ENCODE measurements around the gene CD6.
"Not testable (repeated sequence)": the region's sequence is repeated elsewhere in the genome, so short reads cannot be mapped to it uniquely, and the experiment has no call there.

The CD6 gene

DNA sequence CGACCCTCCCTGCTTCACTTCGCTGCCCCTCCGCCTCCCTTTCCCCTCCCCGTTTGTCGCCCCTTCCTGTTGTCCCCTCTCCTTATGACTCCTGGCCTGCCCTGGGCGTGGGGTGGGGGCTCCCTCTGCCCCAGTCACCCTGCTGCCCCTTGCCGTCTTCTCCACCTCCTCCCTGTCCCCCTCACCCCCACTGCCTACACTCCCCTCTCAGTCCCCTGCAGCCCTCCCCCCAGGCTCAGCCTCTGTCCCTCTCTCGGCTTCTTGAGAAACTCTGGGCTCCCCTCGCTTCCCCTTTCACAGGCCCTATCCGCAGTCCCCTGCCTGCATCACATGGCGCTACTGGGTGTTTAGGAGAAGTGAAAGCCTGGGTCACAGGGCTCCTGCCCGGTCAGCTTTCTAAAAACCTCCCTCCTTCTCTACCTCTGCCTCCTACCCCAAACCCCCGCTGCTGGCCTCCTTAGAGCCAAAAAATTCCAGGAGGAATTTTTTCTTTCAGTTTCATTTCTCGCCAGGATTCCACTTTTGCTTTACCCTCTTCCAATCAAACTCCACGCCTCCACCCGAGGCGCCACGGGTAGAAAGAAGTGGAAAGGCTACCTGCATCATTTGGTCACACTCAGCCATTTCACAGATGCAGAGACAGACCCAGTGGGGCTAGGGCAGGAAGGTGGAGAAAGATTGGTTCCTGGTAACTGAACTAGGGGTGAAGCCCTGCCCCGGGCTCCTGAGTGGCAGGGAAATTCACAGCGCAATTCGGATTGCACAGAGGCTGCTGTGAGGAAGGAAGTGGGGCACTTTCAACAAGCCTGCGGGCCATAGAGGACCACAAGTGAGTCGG is 19.4 kb upstream of the CD6 start, which contains the start of gene SLC15A3:
SLC15A3 (minus strand) TSS at position 273 of the 838 bp plus-strand sequence. CDS start 625 bp downstream, outside the sequence.
- peak; percentile 84 for DNase-seq (ENCODE audit: insufficient read length, low spot score)
- FAIRE-seq = peak; percentile 100

DNA sequence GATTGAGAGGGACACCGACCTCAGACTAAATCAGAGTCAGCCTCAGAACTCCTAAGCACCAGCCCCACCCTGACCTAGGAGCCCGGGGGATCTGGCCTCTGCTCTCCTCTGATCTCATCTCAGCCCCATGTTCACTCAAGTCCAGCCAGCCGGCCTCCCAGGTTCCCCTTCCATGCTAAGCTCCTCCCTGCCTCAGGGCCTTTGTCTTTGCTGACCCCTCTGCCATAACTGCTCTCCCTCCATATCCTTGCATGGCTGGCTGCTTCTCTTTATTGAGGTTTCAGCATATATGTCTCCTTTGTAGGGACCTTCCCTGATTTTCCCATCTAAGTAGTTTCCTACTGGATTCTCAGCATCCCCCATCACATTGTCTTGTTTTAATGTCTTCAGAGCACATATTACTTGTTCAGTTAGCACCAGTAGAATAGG is 18.7 kb upstream of the CD6 start:
- no peak for FAIRE-seq
- no peak for DNase-seq (ENCODE audit: insufficient read length, low spot score)

DNA sequence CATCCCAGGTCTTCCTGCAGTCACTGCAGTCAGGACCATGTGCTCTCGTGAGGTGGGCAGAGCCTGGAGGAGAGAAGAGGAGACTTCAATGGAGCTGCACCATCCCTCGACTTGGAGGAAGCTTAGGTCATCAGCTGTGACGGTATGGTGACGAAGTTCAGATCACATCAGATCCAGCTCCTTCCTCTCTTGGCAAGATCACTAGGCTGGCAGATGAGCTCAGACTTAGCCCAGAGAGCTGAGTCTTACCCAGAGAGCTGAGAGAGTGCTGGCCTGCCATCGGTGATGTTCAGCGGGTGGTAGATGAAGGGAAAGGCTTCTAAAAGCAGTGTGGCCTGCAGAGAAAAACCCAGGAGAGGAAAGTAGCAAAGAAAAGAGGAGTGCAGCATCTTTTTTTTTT is 17.7 kb upstream of the CD6 start:
- no peak for DNase-seq (ENCODE audit: insufficient read length, low spot score)
- FAIRE-seq = peak; percentile 35

DNA sequence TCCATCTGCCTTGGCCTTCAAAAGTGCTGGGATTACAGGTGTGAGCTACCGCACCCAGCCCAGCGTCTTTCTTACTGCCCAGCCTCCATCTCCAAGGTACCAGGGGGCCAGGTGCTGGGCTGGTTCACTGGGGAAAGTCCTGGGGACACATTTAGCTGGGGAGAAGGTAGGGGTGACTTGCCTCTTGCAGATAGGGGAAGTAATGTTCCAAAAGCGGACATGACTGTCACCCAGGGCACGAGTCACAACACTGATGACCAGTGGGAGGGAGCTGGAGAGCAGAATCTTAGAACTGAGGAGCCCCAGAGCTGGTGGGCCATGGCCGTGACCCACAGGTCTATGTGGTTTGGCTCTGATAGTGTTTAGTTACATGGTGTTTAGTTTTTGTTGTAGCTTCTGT is 17.1 kb upstream of the CD6 start:
- FAIRE-seq (no peak), DNase-seq (ENCODE audit: insufficient read length, low spot score) (no peak)

- FAIRE-seq = no peak
- DNase-seq (ENCODE audit: insufficient read length, low spot score) = no peak
Observed at GRCh38 chr11:60955571-60955970, 15.9 kb upstream of the CD6 start.

DNA sequence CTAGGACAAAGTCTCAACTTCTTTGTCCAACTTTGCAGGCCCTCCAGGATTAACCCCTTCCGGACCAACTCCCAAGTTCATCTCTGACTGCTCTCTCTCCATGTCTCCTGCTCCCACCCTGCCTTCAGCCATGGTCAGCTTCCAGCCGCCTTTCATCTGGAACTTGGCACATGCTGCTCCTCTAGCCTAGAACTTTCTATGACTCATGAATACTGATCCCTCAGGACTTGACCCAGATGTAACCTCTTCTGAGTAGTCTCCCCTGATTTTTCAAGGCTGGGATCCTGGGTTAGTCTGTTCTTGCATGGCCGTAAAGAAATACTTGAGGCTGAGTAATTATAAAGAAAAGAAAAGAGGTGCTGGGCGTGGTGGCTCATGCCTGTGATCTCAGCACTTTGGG is 14.3 kb upstream of the CD6 start:
- FAIRE-seq (no peak), DNase-seq (ENCODE audit: insufficient read length, low spot score) (no peak)

DNA sequence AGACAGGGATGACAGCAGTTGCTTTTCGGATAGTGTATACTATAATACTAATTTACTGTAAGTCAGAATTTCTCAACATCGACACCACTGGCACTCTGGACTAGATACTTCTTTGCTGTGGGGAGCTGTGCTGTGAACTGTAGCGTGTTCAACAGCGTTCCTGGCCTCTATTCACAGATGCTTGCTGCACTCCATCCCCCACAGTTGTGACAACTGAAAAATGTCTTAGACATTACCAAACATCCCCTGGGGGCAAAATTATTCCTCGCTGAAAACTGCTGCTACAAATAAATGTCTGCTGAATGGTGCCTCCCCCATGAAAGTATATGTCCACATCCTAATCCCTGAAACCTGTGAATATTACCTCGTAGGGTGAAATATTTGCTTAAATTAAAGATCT is 12.0 kb upstream of the CD6 start:
- DNase-seq (ENCODE audit: insufficient read length, low spot score) (no peak), FAIRE-seq (no peak)

DNA sequence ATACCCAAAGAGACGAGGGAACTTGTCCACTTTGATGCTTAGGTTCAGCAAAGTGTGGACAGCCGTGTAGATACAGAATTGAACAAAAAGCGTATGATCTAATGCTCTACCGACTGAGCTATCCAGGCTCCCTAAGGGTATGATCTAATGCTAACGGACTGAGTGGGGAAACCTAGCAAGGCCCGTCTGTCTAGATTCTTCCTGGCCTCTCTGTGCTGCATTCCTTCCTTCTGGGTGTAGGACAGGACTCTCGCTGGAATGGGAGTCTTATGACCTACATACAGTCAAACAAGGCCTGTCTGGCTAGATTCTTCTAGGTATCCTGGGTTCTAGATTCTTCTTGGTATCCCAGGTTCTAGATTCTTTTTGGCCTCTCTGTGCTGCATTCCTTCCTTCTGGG is 11.1 kb upstream of the CD6 start:
- DNase-seq (ENCODE audit: insufficient read length, low spot score) (no peak), FAIRE-seq (no peak)

- FAIRE-seq = no peak
- DNase-seq (ENCODE audit: insufficient read length, low spot score) = no peak
Observed at GRCh38 chr11:60964801-60965200, 6.7 kb upstream of the CD6 start.

DNA sequence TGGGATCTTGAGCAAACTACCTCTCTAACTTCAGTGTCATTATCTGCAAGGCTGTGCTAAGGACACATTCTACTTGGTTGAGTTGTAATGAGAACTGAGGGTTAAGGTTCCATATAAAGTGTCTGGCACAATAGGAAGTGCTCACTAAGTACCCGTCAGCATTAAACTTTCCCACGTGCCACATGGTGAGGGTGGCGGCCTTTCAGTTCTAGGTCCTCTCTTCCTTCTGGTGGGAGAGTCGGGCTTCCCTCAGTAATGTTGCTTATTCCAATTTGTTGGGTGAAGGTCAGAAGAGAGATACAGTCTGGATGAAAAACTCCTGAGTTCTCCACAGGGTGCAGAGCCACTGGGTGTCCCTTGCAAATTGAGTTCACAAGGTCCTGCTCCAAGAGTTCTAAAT is 4.6 kb upstream of the CD6 start:
- no peak for DNase-seq (ENCODE audit: insufficient read length, low spot score)
- FAIRE-seq = no peak

DNA sequence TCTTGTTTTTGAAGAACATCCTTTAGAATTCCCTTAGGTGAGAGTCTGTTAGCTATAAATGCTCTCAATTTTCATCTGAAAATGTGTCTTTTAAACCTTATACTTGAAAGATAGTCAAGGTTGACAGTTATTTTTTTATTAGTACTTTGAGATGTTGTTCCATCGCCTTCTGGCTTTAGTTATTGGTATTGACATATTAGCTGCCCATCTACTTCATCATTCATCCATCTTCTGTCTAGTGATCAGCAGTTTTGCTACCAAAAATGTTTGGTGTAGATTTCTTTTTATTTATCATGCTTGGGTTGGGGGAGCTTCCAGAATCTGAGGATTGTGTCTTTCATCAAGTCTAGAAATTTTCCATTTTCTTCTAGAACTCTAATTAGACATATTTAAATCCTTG is 3.3 kb upstream of the CD6 start:
- FAIRE-seq = no peak

GRCh38 chr11:60970369-60970774 is 1.1 kb upstream of the CD6 start:
- FAIRE-seq = no peak

More for the DNA sequence above, 3.3 kb upstream of the CD6 start:
- no peak for DNase-seq (ENCODE audit: insufficient read length, low spot score)

DNA sequence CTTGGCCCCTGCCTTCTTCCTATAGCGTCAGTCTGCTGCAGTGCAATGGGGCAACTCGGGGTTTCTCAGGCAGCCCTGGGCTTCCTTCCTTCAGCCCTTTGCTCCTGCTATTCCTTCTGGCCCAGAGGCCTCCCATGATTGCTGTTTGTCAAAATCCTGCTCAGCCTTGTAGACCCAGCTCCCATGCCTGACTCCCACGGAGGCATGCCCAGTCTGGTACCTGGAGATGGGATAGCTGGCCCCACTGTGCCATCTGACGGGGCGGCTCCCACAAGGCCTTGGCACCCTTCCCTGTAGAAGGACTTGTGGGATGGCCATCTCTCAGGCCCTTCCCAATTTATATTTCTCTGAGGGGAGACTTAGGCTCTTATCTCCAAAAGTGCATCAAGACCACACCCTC is 590 bp upstream of the CD6 start:
- DNase-seq (ENCODE audit: insufficient read length, low spot score) = no peak
- no peak for FAIRE-seq

More at GRCh38 chr11:60970369-60970774, 1.1 kb upstream of the CD6 start:
- DNase-seq (ENCODE audit: insufficient read length, low spot score) = peak; percentile 62

- no peak for DNase-seq (ENCODE audit: insufficient read length, low spot score)
- FAIRE-seq = no peak
Observed at GRCh38 chr11:60972182-60973030, 926 bp downstream of the CD6 start.

DNA sequence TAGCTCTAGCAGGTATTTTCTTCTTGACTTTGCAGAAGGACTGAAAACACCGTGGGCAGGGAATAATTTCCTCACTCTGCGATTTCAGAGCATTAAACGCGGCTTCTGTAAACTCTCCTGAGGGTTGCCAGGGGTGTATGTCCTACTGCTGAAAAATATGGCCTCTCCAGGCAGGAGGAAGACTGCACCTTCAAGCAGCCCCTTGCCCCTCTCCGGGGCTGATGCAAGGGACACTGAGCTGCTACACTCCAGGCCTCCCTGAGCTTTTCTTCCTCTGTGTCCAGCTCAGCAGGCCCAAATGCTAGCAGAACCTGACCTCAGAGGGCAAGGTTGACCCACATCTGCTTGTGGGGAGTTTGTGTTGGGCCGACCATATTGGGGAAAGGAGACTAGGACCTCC is 2.2 kb downstream of the CD6 start:
- FAIRE-seq = no peak

GRCh38 chr11:60974316-60974715 is 2.8 kb downstream of the CD6 start:
- not testable (repeated sequence) for FAIRE-seq; DNase-seq (ENCODE audit: insufficient read length, low spot score)

More for the DNA sequence above, 2.2 kb downstream of the CD6 start:
- DNase-seq (ENCODE audit: insufficient read length, low spot score) = no peak

DNA sequence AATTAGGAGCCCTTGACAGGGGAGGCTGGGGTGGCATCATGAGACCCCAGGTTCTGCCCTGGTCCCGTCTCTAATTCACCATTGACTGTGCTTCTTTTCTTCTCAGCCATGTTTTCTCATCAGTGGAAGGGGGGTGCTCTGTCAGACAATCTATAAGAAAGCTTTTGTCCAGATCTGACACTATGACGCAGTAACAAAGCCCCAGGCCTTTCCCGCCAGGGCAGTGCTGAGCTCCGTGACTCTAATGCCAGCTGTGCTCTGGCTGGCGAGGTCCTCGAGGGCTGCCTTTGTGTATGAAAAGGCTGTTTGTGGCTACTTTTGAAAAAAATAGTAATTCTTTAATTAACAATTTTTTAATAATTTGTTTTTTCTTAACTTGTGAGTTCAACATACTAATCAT is 3.2 kb downstream of the CD6 start:
- DNase-seq (ENCODE audit: insufficient read length, low spot score) (no peak), FAIRE-seq (no peak)

DNA sequence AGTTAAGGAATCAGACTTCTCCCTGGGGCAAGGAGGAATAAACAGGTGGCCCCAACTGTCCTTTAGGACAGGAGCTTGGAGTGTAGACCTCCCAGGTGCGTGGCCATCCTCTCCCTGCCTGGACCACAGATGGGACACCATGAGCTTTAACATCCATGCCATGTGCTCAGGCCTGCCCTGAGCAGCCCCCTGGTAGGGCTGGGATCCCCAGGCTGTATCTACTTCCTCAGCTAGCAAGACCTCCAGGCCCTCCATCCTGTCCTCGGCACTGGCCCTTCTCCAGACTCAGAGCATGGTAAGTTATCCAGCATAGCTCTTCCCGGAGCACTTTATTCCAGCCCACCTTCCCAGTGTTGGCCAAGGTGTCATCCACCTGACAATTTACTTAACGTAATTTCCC is 5.7 kb downstream of the CD6 start:
- DNase-seq (ENCODE audit: insufficient read length, low spot score) = no peak
- no peak for FAIRE-seq

GRCh38 chr11:60977836-60978235 is 6.4 kb downstream of the CD6 start:
- DNase-seq (ENCODE audit: insufficient read length, low spot score) (no peak), FAIRE-seq (no peak)

DNA sequence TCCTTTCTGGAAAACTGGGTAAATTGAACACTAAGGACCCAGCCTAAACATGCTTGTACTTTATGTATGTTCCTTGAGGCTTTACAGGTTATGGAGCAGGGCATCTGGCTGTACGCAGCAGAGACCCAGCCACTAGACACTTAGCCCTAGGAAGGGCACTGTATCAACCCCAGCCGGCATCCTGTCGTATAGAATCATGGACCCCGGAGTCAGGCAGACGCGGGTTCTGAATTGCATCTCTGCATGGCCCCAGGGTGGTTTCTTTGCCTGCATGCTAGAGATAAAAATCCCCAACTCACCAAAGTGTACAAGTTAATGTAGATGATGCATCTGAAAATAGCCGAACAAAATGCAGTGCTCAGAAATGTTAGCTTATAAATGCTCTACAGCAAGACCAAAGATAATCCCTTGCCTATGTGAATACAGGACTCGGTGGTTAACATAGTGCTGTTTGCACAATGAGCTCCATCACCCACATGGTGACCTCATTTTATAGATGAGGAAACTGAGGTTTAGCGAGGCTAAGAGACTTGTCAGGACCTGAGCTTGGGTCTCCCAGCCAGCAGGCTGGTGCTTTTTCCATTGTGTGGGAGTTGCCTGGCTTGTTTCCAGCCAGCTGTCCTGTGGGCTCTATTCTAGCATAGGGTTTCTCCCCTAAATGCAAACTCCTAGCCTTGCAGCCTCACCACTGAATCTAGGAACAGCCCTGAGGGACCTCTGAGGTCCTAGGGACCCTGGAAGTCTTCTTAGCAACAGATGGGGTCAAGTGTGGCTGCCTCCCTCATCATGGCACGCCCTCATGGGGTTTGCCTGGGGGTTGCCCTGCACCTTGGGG is 7.3 kb downstream of the CD6 start:
- no peak for FAIRE-seq
- no peak for DNase-seq (ENCODE audit: insufficient read length, low spot score)

DNA sequence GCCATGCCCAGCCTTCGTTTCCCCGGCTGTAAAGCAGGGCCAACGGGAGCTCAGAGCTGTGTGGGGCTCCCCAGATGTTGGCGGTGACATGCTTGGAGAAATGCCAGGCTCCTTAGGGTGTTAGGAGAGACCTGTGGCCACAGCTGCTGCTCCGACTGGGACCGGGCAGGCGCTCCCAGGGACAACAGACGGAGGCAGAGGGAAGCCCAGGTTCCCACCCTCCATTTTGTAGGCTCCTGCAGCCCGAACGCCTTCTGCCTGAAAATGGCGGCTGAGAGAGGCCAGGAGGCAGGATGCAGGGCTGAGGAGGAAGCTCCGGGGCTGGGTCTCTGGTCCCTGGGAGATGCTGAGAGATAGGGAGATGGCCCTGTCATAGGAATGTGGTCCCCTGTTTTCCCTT is 10.0 kb downstream of the CD6 start:
- FAIRE-seq (no peak), DNase-seq (ENCODE audit: insufficient read length, low spot score) (no peak)

Data from GM19239 (cell line).